IMR-90 (cell line): ENCODE data around the gene RSAD1.

ENCODE experiments used
- BHLHE40 ChIP-seq: fragments of 150-350 bp; IDR thresholded peaks from 2 replicates; pipeline ENCODE4 v1.6.1; 2016; ENCODE audit warnings: mild to moderate bottlenecking, low read depth, low read length
- CEBPB ChIP-seq: IDR thresholded peaks from 2 replicates; pipeline ENCODE4 v1.6.1; 2012; ENCODE audit warnings: low read depth, low read length, improper control_type of control experiment
- CHD1 ChIP-seq: IDR thresholded peaks from 2 replicates; pipeline ENCODE4 v1.6.1; 2012; ENCODE audit warnings: low read depth, low read length, improper control_type of control experiment
- CTCF ChIP-seq: conservative IDR thresholded peaks from 2 replicates; pipeline ENCODE4 v1.5.1; 2012; ENCODE audit warnings: mild to moderate bottlenecking, low read depth, low read length, improper control_type of control experiment
- MAFK ChIP-seq: IDR thresholded peaks from 2 replicates; pipeline ENCODE4 v1.6.1; 2012; ENCODE audit warnings: low read depth, low read length, improper control_type of control experiment
- MAZ ChIP-seq: IDR thresholded peaks from 2 replicates; pipeline ENCODE4 v1.6.1; 2012; ENCODE audit warnings: low read depth, mild to moderate bottlenecking, low read length, improper control_type of control experiment, moderate library complexity, borderline replicate concordance
- MXI1 ChIP-seq: IDR thresholded peaks from 2 replicates; pipeline ENCODE4 v1.6.1; 2012; ENCODE audit warnings: low read depth, mild to moderate bottlenecking, low read length, moderate library complexity, borderline replicate concordance
- NFE2L2 ChIP-seq: fragments of 150-350 bp; IDR thresholded peaks from 2 replicates; pipeline ENCODE4 v1.6.1; 2016; ENCODE audit warnings: low read depth, mild to moderate bottlenecking, low read length
- POLR2A ChIP-seq: IDR thresholded peaks from 2 replicates; pipeline ENCODE4 v1.6.1; 2012; ENCODE audit warnings: mild to moderate bottlenecking, low read depth, low read length
- RAD21 ChIP-seq: IDR thresholded peaks from 2 replicates; pipeline ENCODE4 v1.6.1; 2012; ENCODE audit warnings: low read length, improper control_type of control experiment
- RFX5 ChIP-seq: IDR thresholded peaks from 2 replicates; pipeline ENCODE4 v1.8.0; 2012; ENCODE audit warnings: low read depth, mild to moderate bottlenecking, low read length, moderate library complexity
- SMC3 ChIP-seq: fragments of 150-350 bp; IDR thresholded peaks from 2 replicates; pipeline ENCODE4 v1.6.1; 2016; ENCODE audit warnings: low read depth, mild to moderate bottlenecking, antibody characterized with exemption, low read length, moderate library complexity
- USF2 ChIP-seq: fragments of 150-350 bp; IDR thresholded peaks from 2 replicates; pipeline ENCODE4 v1.6.1; 2017; ENCODE audit warnings: mild to moderate bottlenecking, antibody characterized with exemption, low read length, low read depth

- no peak for TF ChIP-seq RAD21
- TF ChIP-seq CTCF, result no peak
- TF ChIP-seq MXI1, result no peak
- TF ChIP-seq NFE2L2, result no peak
- no peak for TF ChIP-seq POLR2A
- TF ChIP-seq MAFK, result no peak
- TF ChIP-seq USF2, result no peak
- no peak for TF ChIP-seq CEBPB
- TF ChIP-seq RFX5, result no peak
- no peak for TF ChIP-seq MAZ
- no peak for TF ChIP-seq CHD1
- TF ChIP-seq BHLHE40, result no peak
- TF ChIP-seq SMC3, result no peak
These were observed 47.6 kb upstream of the RSAD1 start for GRCh38 chr17:50430821-50431618.
